ENCODE data around the gene SNRPB. TPM values are rescaled to one million over a fixed set of nuclear protein-coding genes. Genes with fewer than 3 reads are reported as not detected.

SNRPB gene
- polyA plus RNA-seq, 1 donor: 143 TPM

DNA sequence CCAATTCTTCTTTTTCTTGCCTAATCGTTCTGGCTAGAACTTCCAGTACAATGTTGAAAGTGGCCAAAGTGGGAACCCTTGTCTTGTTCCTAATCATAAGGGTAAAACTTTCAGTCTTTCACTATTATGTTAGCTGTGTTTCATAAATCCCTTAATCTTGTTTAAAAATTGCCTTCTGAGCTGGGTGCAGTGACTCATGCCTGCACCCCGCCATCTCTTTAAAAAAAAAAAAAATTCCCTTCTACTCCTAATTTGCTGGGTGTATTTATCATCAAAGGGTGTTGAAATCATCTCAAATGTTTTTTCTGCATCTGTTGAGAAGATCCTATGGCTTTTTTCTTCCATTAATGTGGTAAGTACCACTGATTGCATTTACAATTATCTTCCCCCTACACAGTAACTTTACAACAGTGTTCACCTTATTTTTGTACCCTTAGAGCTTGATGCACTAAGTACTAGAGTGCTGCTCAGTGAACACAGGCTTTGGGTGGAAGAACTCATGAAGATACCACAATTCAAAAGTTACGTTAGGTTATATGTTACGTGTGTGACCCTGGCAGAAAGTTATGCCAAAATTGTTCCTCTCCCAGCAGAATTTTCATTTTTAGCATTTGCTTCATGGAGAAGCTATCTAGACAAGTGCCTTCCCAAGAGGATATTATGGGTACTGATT, 9.7 kb downstream of the SNRPB start:
- DNase-seq: no peak
- Histone ChIP-seq H3K9me3 (ENCODE audit: control insufficient read depth, low read depth, low read length) (no peaks in the 10 kb centered on the region), H3K27ac (ENCODE audit: low read length) (no peak overlapping the region), H3K4me1 (ENCODE audit: control insufficient read depth, insufficient read depth, low read length) (no peaks in the 10 kb centered on the region), H3K36me3 (ENCODE audit: control insufficient read depth, insufficient read depth, low read length) (peaks cover 61% of the 10 kb centered on the region), H3K4me3 (ENCODE audit: low read length) (no peak overlapping the region), H3K27me3 (ENCODE audit: control insufficient read depth, insufficient read depth, low read length) (no peaks in the 10 kb centered on the region)
- WGBS (ENCODE audit: insufficient coverage, low lambda C conversion rate): 63% methylated on average over 1 of the region's 4 CpGs

DNA sequence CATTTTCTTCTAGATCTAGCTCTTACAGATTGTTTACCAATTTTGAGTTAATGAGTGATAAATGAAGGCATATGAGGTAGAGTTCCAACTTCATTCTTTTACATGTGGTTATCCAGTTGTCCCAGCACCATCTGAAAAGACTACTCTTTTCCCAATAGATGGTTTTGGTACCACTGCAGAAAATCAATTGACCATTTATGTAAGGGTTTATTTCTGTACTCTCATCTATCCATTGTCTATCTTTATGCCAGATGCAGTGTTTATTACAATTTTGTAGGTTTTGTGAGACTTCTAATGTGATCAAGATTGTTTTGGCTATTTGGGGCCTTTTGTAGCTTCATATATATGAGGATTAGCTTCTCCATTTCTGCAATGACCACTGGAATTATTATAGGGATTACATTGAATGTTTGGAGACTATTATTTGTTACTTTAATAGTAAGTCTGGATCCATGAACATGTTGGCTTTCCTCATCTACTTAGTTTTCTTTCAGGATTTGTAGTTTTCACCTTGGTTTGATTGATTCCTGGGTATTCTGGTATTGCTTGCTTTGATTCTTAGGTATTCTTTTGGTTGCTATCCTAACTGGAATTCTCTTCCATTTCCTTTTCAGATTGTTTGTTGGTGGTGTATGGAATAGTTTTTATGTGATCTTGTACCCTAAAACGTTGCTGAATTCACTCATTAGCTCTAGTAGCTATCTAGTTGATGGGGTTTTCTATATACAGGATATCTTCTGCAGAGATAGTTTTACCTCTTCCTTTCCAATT, 10.4 kb downstream of the SNRPB start:
- WGBS (ENCODE audit: insufficient coverage, low lambda C conversion rate): no CpG with 5 or more reads among the region's 1 CpG
- Histone ChIP-seq H3K36me3 (ENCODE audit: control insufficient read depth, insufficient read depth, low read length) (peaks cover 54% of the 10 kb centered on the region), H3K4me1 (ENCODE audit: control insufficient read depth, insufficient read depth, low read length) (no peaks in the 10 kb centered on the region), H3K4me3 (ENCODE audit: low read length) (no peak overlapping the region), H3K9me3 (ENCODE audit: control insufficient read depth, low read depth, low read length) (no peaks in the 10 kb centered on the region), H3K27me3 (ENCODE audit: control insufficient read depth, insufficient read depth, low read length) (no peaks in the 10 kb centered on the region), H3K27ac (ENCODE audit: low read length) (no peak overlapping the region)
- DNase-seq: no peak

DNA sequence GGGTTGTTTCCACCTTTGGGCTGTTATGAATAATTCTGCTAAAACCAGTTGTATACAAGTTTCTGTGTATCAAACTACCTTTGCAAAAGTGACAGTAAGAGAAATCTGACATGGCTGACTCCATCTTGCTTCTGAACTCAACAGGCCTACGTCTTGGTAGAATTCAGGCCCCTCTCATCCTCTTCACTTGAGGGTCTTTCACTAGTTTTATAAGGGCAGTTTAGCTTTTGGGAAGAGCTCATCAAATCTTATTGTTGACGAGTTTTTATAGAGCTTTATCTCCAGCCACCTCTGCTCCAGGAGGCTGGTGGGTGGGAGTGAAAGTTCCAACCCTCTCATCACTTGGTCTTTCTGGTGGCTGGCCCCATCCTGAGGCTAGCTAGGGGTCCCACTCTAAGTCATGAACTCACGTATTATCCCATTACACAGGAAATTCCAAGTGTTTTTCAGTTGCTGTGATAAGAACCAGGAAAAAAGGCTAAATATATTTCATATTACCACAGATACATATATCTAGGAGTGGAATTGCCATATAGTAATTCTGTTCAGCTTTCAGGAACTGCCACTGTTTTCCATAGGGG, 11.6 kb downstream of the SNRPB start:
- Histone ChIP-seq H3K9me3 (ENCODE audit: control insufficient read depth, low read depth, low read length) (no peaks in the 10 kb centered on the region), H3K4me1 (ENCODE audit: control insufficient read depth, insufficient read depth, low read length) (no peaks in the 10 kb centered on the region), H3K27ac (ENCODE audit: low read length) (no peak overlapping the region), H3K36me3 (ENCODE audit: control insufficient read depth, insufficient read depth, low read length) (peaks cover 44% of the 10 kb centered on the region), H3K4me3 (ENCODE audit: low read length) (no peak overlapping the region), H3K27me3 (ENCODE audit: control insufficient read depth, insufficient read depth, low read length) (no peaks in the 10 kb centered on the region)
- DNase-seq: no peak
- WGBS (ENCODE audit: insufficient coverage, low lambda C conversion rate): no CpG with 5 or more reads among the region's 3 CpGs

DNA sequence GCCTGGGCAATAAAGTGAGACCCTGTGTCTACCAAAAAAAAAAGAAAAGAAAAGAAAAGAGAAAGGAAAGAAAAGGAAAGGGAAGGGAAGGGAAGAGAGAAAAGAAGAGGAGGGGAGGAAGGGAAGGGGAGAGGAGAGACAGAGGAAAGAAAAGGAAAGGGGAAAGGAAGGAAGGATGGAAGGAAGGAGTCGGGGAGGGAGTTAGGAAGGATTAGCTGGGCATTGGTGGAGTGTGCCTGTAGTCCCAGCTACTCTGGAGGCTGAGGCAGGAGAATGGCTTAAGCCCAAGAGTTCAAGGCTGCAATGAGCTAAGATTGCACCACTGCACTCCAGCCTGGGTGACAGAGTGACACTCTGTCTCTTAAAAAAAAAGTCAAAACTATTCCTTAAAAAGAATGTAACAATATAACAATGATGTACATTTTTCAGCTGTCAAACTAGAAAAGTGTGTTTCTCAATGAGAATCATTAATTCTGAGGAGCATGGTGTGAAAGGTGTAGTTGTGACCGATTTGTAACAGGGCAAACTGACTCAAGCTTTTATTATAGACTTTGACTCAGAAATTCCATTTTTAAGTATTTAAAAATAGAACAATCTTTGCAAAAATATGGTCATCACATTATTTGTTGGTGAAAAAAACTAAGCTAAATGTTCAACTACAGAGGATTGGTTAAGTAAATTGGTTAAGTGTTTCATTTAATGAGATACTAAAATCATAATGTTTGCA, 14.7 kb downstream of the SNRPB start:
- no peak overlapping the region for H3K27ac ChIP-seq (ENCODE audit: low read length)
- no peak for DNase-seq
- no peak overlapping the region for H3K4me3 ChIP-seq (ENCODE audit: low read length)
- WGBS (ENCODE audit: insufficient coverage, low lambda C conversion rate): no CpG with 5 or more reads among the region's 2 CpGs
- no peaks in the 10 kb centered on the region for H3K4me1 ChIP-seq (ENCODE audit: control insufficient read depth, insufficient read depth, low read length)
- peaks cover 14% of the 10 kb centered on the region for H3K36me3 ChIP-seq (ENCODE audit: control insufficient read depth, insufficient read depth, low read length)
- no peaks in the 10 kb centered on the region for H3K9me3 ChIP-seq (ENCODE audit: control insufficient read depth, low read depth, low read length)
- H3K27me3 ChIP-seq (ENCODE audit: control insufficient read depth, insufficient read depth, low read length): no peaks in the 10 kb centered on the region

DNA sequence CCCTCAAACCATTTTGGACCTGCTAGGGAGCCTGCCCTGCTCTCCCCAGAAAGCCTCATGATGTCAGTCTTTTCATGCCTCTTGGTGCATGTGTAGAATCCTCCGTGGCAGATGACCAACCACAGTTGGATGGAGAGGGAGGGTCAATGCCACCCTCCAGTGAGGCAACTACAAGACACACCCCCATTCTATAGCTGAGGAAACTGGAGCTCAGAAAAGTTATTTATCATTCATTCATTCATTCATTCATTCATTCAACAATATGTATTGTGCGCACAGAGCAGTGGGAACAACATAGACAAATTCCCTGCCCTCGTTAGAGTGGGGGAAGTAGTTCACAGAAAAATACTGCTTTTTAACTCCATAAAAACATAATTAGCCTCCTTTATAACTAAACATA, 16.8 kb downstream of the SNRPB start:
- H3K27me3 ChIP-seq (ENCODE audit: control insufficient read depth, insufficient read depth, low read length): peaks cover 2% of the 10 kb centered on the region
- no peaks in the 10 kb centered on the region for H3K9me3 ChIP-seq (ENCODE audit: control insufficient read depth, low read depth, low read length)
- no CpG with 5 or more reads among the region's 3 CpGs for WGBS (ENCODE audit: insufficient coverage, low lambda C conversion rate)
- no peaks in the 10 kb centered on the region for H3K4me1 ChIP-seq (ENCODE audit: control insufficient read depth, insufficient read depth, low read length)
- no peak for DNase-seq
- H3K36me3 ChIP-seq (ENCODE audit: control insufficient read depth, insufficient read depth, low read length): no peaks in the 10 kb centered on the region
- no peak overlapping the region for H3K27ac ChIP-seq (ENCODE audit: low read length)
- H3K4me3 ChIP-seq (ENCODE audit: low read length): no peak overlapping the region

DNA sequence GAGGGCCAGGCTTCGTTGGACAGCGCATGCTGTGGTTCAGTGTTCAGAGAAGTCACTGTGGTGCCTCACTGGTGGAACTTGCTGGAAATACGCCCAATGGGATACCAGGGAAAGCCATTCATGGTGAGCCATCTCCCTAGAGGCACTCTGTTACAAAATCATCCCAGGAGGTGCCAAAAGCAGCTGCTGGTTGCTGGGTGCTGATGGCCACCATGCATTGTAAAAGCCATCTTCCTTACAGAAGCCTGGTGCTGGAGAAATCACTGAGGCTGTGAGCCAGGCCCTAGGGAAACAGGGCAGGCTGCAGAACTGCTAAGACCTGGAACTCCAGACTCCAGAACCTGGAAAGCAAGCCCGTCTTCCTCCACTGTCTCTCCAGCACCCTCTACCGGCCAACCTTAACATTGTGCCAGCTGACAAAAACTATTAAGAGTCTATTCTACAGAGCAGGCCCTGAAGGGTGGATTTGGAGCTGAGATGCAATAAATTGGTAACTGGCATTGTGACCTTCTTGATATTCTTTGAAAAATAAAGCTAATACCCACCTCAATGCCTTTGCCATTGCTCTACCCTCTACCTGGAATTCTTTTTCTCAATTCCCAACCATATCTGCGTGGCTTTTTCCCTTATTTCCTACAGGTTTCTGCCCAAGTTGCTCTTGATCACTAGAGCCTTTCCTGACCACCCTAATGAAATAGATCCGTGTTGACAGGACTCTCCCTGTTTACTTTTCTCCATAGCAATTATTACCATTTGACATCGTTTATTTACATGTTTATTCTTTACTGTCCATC, 18.5 kb downstream of the SNRPB start:
- H3K36me3 ChIP-seq (ENCODE audit: control insufficient read depth, insufficient read depth, low read length): no peaks in the 10 kb centered on the region
- H3K27me3 ChIP-seq (ENCODE audit: control insufficient read depth, insufficient read depth, low read length): peaks cover 2% of the 10 kb centered on the region
- WGBS (ENCODE audit: insufficient coverage, low lambda C conversion rate): 76% methylated on average over 4 of the region's 8 CpGs
- H3K9me3 ChIP-seq (ENCODE audit: control insufficient read depth, low read depth, low read length): no peaks in the 10 kb centered on the region
- no peak overlapping the region for H3K27ac ChIP-seq (ENCODE audit: low read length)
- H3K4me3 ChIP-seq (ENCODE audit: low read length): no peak overlapping the region
- DNase-seq: peak; percentile 46 to 49
- no peaks in the 10 kb centered on the region for H3K4me1 ChIP-seq (ENCODE audit: control insufficient read depth, insufficient read depth, low read length)

DNA sequence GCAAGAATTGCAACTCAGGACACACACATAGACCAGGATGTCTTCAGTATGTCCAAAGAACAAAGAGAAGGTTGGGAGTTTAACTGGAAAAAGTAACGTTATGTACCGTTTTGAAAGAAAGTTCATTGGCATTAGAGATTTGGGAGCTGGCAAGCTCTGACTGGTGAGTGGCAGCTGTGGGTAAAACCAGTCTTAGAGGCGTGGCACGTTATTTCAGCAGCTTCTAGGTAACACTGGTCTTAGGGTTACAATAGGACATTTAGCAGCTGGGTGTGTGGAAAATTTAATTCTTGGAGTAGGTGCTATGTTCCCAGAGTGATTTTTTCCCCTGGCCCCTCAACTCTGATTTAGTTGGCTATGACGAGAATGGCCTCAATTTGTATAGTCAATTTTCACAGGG, 19.2 kb downstream of the SNRPB start:
- WGBS (ENCODE audit: insufficient coverage, low lambda C conversion rate): no CpG with 5 or more reads among the region's 5 CpGs
- no peak for DNase-seq
- Histone ChIP-seq H3K27ac (ENCODE audit: low read length) (no peak overlapping the region), H3K36me3 (ENCODE audit: control insufficient read depth, insufficient read depth, low read length) (no peaks in the 10 kb centered on the region), H3K4me1 (ENCODE audit: control insufficient read depth, insufficient read depth, low read length) (no peaks in the 10 kb centered on the region), H3K27me3 (ENCODE audit: control insufficient read depth, insufficient read depth, low read length) (peaks cover 2% of the 10 kb centered on the region), H3K4me3 (ENCODE audit: low read length) (no peak overlapping the region), H3K9me3 (ENCODE audit: control insufficient read depth, low read depth, low read length) (no peaks in the 10 kb centered on the region)

DNA sequence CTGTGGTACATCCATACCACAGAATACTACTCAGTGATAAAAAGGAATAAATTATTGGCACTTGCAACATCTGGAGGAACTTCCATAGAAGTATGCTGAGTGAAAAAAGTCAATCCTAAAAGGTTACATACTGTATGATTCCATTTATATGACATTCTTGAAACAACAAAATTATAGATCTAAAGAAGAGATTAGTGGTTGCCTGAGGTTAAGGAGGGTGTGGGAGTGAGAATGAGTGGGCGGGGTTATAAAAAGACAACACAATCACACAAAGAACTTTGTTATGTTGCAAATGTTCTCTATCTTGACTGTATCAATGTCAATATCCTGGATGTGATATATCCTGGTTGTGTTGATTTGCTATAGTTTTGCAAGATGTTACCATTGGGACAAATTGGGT, 21.2 kb downstream of the SNRPB start:
- Histone ChIP-seq H3K27ac (ENCODE audit: low read length) (no peak overlapping the region), H3K4me3 (ENCODE audit: low read length) (no peak overlapping the region), H3K27me3 (ENCODE audit: control insufficient read depth, insufficient read depth, low read length) (peaks cover 2% of the 10 kb centered on the region), H3K9me3 (ENCODE audit: control insufficient read depth, low read depth, low read length) (no peaks in the 10 kb centered on the region), H3K4me1 (ENCODE audit: control insufficient read depth, insufficient read depth, low read length) (no peaks in the 10 kb centered on the region), H3K36me3 (ENCODE audit: control insufficient read depth, insufficient read depth, low read length) (no peaks in the 10 kb centered on the region)
- no peak for DNase-seq
- 100% methylated on average over 1 of the region's 1 CpG for WGBS (ENCODE audit: insufficient coverage, low lambda C conversion rate)

DNA sequence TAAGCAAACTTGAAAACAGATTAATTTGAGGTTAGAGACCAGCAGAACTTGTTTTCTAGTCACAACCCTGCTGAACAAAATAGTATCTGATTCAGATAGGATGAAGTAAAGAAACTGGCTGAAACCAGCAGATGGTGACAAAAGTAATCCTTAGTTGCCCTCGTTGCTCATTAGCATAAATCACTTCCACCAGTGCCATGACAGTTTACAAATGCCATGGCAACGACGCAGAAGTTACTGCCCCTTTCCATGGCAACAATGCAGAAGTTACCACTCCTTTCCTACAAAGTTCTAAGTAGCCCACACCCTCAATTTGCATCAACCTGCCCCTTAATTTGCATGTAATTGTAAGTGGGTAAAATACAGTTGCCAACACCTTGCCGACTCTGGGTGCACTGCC, 23.7 kb downstream of the SNRPB start:
- H3K9me3 ChIP-seq (ENCODE audit: control insufficient read depth, low read depth, low read length): no peaks in the 10 kb centered on the region
- H3K4me3 ChIP-seq (ENCODE audit: low read length): no peak overlapping the region
- DNase-seq: no peak
- no peaks in the 10 kb centered on the region for H3K4me1 ChIP-seq (ENCODE audit: control insufficient read depth, insufficient read depth, low read length)
- no CpG with 5 or more reads among the region's 4 CpGs for WGBS (ENCODE audit: insufficient coverage, low lambda C conversion rate)
- no peak overlapping the region for H3K27ac ChIP-seq (ENCODE audit: low read length)
- peaks cover 2% of the 10 kb centered on the region for H3K27me3 ChIP-seq (ENCODE audit: control insufficient read depth, insufficient read depth, low read length)
- no peaks in the 10 kb centered on the region for H3K36me3 ChIP-seq (ENCODE audit: control insufficient read depth, insufficient read depth, low read length)

DNA sequence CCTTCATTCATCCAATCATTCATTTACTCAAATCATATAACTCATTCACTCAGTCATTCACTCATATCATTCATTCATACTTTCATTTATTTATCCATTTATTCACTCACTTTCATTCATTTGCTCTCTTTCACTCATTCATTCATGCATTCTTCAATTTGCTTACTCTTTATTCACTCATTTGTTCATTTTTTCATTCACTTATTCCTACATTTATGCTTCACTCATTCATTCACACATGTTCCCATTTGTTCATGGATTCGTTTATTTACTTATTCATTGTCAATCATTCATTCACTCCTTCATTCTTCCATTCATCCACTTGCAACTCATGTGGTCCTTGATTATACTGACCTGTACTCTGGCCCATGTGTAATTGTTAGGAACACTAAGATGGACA, 39.4 kb downstream of the SNRPB start:
- WGBS (ENCODE audit: insufficient coverage, low lambda C conversion rate): 60% methylated on average over 1 of the region's 1 CpG
- no peaks in the 10 kb centered on the region for H3K36me3 ChIP-seq (ENCODE audit: control insufficient read depth, insufficient read depth, low read length)

More for the DNA sequence above, 39.4 kb downstream of the SNRPB start:
- Histone ChIP-seq H3K4me3 (ENCODE audit: low read length) (no peak overlapping the region), H3K27me3 (ENCODE audit: control insufficient read depth, insufficient read depth, low read length) (no peaks in the 10 kb centered on the region), H3K9me3 (ENCODE audit: control insufficient read depth, low read depth, low read length) (no peaks in the 10 kb centered on the region), H3K4me1 (ENCODE audit: control insufficient read depth, insufficient read depth, low read length) (no peaks in the 10 kb centered on the region), H3K27ac (ENCODE audit: low read length) (no peak overlapping the region)
- DNase-seq: no peak
